WTC11 (cell line): Measurements from ENCODE around the gene ZFPM1. TPM values are rescaled to one million over a fixed set of nuclear protein-coding genes. Genes with fewer than 3 reads are reported as not detected.

Experiments used
- ATAC-seq: fragments of 200-7000 bp; cut with Tn5 transposase; 2 replicates; pipeline ENCODE4 v1.10.0; 2021; ENCODE audit warnings: mild to moderate bottlenecking, moderate library complexity
- CTCF ChIA-PET: fragments of 300-600 bp; sonication (Branson Sonifier 250); formaldehyde crosslinking; loops from one replicate; lab custom pipeline; 2021; ENCODE audit warnings: antibody characterized with exemption; lab: Charles Lee
- POLR2A ChIA-PET: fragments of 350-600 bp; sonication (Branson Sonifier 250); formaldehyde crosslinking; loops from one replicate; lab custom pipeline; 2021; ENCODE audit warnings: antibody characterized with exemption; lab: Charles Lee
- DNase-seq: peaks from one replicate; pipeline ENCODE4 v3.0.0; 2021; ENCODE audit warnings: low spot score
- H3K27ac Mint-ChIP-seq: 2 replicates; pipeline ENCODE4 v1.8.0; 2021; ENCODE audit warnings: mixed read lengths
- H3K27me3 Mint-ChIP-seq: 2 replicates; pipeline ENCODE4 v1.8.0; 2021; ENCODE audit warnings: low read depth, mild to moderate bottlenecking, moderate library complexity, mixed read lengths
- H3K36me3 Mint-ChIP-seq: 2 replicates; pipeline ENCODE4 v1.8.0; 2021; ENCODE audit warnings: mixed read lengths
- H3K4me1 Mint-ChIP-seq: 2 replicates; pipeline ENCODE4 v1.8.0; 2022; ENCODE audit warnings: mixed read lengths
- H3K4me3 Mint-ChIP-seq: 2 replicates; pipeline ENCODE4 v1.8.0; 2021; ENCODE audit warnings: mild to moderate bottlenecking, moderate library complexity, mixed read lengths
- H3K9me3 Mint-ChIP-seq: 2 replicates; pipeline ENCODE4 v1.8.0; 2021; ENCODE audit warnings: mixed read lengths
- ATF1 ChIP-seq: sonication (generic); formaldehyde crosslinking; IDR thresholded peaks from 2 replicates; pipeline ENCODE4 v1.8.1; 2023; ENCODE audit warnings: mild to moderate bottlenecking, moderate library complexity, missing genetic modification reagents
- FOXP1 ChIP-seq: sonication (generic); formaldehyde crosslinking; IDR thresholded peaks from 2 replicates; pipeline ENCODE4 v1.8.0; 2022; ENCODE audit warnings: missing genetic modification reagents, mild to moderate bottlenecking, moderate library complexity, borderline replicate concordance
- OVOL2 ChIP-seq: fragments of 250-450 bp; sonication (Bioruptor Pico); IDR thresholded peaks from 2 replicates; pipeline ENCODE4 v1.9.0; 2021; ENCODE audit warnings: mild to moderate bottlenecking, borderline replicate concordance
- TEAD1 ChIP-seq: sonication (generic); formaldehyde crosslinking; IDR thresholded peaks from 2 replicates; pipeline ENCODE4 v1.8.0; 2022; ENCODE audit warnings: mild to moderate bottlenecking, missing genetic modification reagents
- TP53 ChIP-seq: sonication (generic); formaldehyde crosslinking; IDR thresholded peaks from 2 replicates; pipeline ENCODE4 v1.8.1; 2023; ENCODE audit warnings: mild to moderate bottlenecking, missing genetic modification reagents
- ZNF121 ChIP-seq: sonication (generic); formaldehyde crosslinking; IDR thresholded peaks from 2 replicates; pipeline ENCODE4 v1.8.0; 2023; ENCODE audit warnings: missing genetic modification reagents
- ZNF263 ChIP-seq: sonication (generic); formaldehyde crosslinking; IDR thresholded peaks from 2 replicates; pipeline ENCODE4 v1.8.1; 2022; ENCODE audit warnings: low read depth, mild to moderate bottlenecking, moderate library complexity, missing genetic modification reagents
- ZNF671 ChIP-seq: fragments of 250-450 bp; sonication (Bioruptor Pico); IDR thresholded peaks from 2 replicates; pipeline ENCODE4 v1.8.0; 2021; ENCODE audit warnings: mild to moderate bottlenecking
- total RNA-seq: library from RNA; stranded (reverse); gene quantifications from 3 replicates; pipeline ENCODE4 v1.2.3, GENCODE V29; 2021
- TF ChIP-seq, protein P1 (sequence below): sonication (generic); formaldehyde crosslinking; IDR thresholded peaks from 2 replicates; pipeline ENCODE4 v1.8.0; 2023; ENCODE audit warnings: missing genetic modification reagents, mild to moderate bottlenecking, borderline replicate concordance
- TF ChIP-seq, protein P2 (sequence below): sonication (generic); formaldehyde crosslinking; IDR thresholded peaks from 2 replicates; pipeline ENCODE4 v1.8.0; 2022; ENCODE audit warnings: mild to moderate bottlenecking, missing genetic modification reagents
- TF ChIP-seq, protein P3 (sequence below): sonication (generic); formaldehyde crosslinking; IDR thresholded peaks from 2 replicates; pipeline ENCODE4 v1.8.1; 2023; ENCODE audit warnings: mild to moderate bottlenecking, missing genetic modification reagents
- TF ChIP-seq, protein P4 (sequence below): sonication (generic); formaldehyde crosslinking; IDR thresholded peaks from 2 replicates; pipeline ENCODE4 v1.8.0; 2022; ENCODE audit warnings: mild to moderate bottlenecking, missing genetic modification reagents
- TF ChIP-seq, protein P5 (sequence below): sonication (generic); formaldehyde crosslinking; IDR thresholded peaks from 2 replicates; pipeline ENCODE4 v1.8.1; 2022; ENCODE audit warnings: low read depth, missing genetic modification reagents, borderline replicate concordance
- TF ChIP-seq, protein P6 (sequence below): sonication (generic); formaldehyde crosslinking; conservative IDR thresholded peaks from 2 replicates; pipeline ENCODE4 v1.8.1; 2023; ENCODE audit warnings: mild to moderate bottlenecking, low read depth, missing genetic modification reagents, moderate library complexity

ZFPM1 gene
- total RNA-seq, 1 experiment from 2014 or later, result 9.3 TPM

DNA sequence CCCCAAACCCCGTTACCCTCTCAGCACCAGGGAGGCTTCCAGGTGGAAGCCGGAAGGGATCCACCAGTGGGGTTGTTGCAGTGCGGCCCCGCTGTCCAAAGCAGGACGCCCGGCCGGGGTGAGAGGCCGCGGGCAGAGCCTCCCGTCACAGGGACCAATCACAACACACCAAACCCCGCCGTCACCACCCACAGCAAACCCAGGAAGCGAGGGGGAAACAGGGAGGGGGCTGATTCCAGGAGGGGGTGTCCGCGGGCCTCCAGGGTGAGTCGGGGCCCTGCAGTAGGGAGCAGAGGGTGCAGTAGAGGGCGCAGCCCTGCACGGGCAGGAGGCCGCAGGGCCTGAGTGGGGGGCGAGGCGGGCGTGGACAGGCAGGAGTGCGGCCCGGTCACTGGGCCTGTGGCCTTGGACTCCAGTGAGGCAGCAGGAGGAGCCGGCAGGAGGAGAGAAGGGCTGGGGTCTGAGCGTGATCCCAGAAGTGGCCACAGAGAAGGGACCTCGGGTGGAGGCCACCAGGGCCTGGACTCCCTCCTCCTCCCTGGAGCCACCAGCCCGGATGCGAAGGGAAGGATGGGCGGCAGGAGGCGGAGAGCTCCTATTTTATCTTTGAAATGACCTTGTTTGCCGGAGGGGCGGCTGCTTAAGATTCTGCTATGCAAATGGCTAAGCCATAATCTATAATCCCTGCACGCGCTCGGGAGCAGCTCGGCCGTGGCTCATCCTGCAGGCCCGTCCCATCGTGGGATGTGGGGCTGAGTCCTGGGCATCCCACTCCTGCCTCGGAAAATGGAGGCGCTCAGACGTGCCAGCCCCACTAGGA lies 41.5 kb downstream of the ZFPM1 start (continued):
- TF ChIP-seq, protein P1, sequence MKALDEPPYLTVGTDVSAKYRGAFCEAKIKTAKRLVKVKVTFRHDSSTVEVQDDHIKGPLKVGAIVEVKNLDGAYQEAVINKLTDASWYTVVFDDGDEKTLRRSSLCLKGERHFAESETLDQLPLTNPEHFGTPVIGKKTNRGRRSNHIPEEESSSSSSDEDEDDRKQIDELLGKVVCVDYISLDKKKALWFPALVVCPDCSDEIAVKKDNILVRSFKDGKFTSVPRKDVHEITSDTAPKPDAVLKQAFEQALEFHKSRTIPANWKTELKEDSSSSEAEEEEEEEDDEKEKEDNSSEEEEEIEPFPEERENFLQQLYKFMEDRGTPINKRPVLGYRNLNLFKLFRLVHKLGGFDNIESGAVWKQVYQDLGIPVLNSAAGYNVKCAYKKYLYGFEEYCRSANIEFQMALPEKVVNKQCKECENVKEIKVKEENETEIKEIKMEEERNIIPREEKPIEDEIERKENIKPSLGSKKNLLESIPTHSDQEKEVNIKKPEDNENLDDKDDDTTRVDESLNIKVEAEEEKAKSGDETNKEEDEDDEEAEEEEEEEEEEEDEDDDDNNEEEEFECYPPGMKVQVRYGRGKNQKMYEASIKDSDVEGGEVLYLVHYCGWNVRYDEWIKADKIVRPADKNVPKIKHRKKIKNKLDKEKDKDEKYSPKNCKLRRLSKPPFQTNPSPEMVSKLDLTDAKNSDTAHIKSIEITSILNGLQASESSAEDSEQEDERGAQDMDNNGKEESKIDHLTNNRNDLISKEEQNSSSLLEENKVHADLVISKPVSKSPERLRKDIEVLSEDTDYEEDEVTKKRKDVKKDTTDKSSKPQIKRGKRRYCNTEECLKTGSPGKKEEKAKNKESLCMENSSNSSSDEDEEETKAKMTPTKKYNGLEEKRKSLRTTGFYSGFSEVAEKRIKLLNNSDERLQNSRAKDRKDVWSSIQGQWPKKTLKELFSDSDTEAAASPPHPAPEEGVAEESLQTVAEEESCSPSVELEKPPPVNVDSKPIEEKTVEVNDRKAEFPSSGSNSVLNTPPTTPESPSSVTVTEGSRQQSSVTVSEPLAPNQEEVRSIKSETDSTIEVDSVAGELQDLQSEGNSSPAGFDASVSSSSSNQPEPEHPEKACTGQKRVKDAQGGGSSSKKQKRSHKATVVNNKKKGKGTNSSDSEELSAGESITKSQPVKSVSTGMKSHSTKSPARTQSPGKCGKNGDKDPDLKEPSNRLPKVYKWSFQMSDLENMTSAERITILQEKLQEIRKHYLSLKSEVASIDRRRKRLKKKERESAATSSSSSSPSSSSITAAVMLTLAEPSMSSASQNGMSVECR (CRISPR knock-in tag), result no peak
- TF ChIP-seq ZNF263 (CRISPR knock-in tag), result no peak
- TF ChIP-seq, protein P2, sequence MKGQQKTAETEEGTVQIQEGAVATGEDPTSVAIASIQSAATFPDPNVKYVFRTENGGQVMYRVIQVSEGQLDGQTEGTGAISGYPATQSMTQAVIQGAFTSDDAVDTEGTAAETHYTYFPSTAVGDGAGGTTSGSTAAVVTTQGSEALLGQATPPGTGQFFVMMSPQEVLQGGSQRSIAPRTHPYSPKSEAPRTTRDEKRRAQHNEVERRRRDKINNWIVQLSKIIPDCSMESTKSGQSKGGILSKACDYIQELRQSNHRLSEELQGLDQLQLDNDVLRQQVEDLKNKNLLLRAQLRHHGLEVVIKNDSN, result no peak
- no peak for TF ChIP-seq ZNF671 (CRISPR knock-in tag)
- no peak for TF ChIP-seq TEAD1 (CRISPR knock-in tag)
- TF ChIP-seq, protein P3, sequence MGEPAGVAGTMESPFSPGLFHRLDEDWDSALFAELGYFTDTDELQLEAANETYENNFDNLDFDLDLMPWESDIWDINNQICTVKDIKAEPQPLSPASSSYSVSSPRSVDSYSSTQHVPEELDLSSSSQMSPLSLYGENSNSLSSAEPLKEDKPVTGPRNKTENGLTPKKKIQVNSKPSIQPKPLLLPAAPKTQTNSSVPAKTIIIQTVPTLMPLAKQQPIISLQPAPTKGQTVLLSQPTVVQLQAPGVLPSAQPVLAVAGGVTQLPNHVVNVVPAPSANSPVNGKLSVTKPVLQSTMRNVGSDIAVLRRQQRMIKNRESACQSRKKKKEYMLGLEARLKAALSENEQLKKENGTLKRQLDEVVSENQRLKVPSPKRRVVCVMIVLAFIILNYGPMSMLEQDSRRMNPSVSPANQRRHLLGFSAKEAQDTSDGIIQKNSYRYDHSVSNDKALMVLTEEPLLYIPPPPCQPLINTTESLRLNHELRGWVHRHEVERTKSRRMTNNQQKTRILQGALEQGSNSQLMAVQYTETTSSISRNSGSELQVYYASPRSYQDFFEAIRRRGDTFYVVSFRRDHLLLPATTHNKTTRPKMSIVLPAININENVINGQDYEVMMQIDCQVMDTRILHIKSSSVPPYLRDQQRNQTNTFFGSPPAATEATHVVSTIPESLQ (CRISPR knock-in tag), result no peak

DNA sequence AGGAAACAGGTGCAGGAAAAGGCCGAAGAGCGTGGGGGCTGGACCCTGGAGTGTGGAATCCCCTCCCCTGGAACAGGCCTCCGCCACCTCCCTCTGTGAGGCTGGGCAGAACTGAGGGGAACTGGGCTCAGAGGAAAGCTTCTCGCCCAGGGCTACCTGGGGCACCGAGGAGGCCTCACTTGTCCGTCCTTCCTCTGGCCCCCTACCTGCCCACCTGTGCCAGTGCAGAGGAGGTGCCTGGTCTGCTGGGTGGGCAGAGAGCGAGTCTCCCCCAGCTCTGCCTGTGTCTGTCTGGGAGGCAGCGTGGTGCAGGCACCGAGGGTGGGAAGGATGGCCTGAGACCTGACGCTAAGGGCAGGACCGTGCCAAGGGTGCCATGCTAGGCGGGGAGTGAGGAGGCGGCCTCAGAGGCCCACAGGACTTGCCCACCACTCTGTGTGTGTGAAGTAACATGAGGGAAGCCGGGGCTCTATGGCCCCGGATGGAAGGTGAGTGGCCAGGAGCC lies 42.2 kb downstream of the ZFPM1 start:
- Mint-ChIP-seq H3K27ac (0 out of 2 replicates have a peak overlapping the region, but pooled peaks have one; percentile 38), H3K4me3 (no peak overlapping the region)

DNA sequence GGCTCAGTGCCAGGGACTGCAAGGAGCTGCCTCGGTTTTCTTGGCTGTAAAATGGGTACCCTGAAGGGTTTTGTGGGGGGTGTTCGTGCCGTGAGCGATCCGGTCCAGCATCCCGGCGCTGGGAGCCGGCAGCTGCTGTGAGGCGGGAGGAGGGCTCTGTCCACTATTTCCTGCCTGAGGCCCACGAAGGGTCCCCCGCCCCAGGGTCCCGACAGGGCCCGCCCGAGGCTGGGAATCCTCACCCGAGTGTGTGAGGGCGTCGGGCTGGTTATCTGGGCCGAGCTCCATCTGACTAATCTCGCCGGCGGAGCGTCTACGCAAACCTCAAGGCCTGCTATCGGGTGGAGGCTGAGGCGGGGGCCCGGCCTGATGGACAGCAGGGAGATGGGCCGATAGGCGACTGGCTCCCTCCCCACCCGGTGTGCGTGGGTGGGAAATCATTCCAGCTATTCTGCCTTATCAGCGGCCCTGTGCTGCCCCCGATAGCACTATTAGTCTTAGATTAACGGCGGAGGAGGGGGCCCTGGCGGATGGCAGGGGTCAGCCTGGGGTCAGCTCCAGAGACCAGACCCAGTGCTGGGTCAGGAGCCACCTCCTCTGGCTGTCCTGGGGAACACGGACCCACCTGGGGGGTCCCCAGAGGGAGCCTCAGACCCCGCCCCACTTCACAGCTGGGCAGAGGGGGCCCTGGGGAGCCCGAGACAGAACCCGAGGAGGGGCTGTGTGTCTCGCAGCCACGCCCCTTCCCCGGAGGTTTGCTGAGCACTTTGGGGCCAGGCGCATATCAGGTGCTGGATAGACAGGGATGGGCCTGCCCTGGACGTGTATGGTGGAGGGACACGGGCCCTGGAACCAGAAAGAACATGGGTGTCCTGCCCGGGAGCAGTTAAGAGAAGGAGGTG lies 44.7 kb downstream of the ZFPM1 start:
- ATAC-seq, result no peak
- TF ChIP-seq TP53, result no peak
- no peak for TF ChIP-seq OVOL2 (CRISPR knock-in tag)
- TF ChIP-seq ATF1 (CRISPR knock-in tag), result no peak
- no peak for TF ChIP-seq FOXP1
- TF ChIP-seq, protein P4, sequence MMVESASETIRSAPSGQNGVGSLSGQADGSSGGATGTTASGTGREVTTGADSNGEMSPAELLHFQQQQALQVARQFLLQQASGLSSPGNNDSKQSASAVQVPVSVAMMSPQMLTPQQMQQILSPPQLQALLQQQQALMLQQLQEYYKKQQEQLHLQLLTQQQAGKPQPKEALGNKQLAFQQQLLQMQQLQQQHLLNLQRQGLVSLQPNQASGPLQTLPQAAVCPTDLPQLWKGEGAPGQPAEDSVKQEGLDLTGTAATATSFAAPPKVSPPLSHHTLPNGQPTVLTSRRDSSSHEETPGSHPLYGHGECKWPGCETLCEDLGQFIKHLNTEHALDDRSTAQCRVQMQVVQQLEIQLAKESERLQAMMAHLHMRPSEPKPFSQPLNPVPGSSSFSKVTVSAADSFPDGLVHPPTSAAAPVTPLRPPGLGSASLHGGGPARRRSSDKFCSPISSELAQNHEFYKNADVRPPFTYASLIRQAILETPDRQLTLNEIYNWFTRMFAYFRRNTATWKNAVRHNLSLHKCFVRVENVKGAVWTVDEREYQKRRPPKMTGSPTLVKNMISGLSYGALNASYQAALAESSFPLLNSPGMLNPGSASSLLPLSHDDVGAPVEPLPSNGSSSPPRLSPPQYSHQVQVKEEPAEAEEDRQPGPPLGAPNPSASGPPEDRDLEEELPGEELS, result no peak
- TF ChIP-seq, protein P5, sequence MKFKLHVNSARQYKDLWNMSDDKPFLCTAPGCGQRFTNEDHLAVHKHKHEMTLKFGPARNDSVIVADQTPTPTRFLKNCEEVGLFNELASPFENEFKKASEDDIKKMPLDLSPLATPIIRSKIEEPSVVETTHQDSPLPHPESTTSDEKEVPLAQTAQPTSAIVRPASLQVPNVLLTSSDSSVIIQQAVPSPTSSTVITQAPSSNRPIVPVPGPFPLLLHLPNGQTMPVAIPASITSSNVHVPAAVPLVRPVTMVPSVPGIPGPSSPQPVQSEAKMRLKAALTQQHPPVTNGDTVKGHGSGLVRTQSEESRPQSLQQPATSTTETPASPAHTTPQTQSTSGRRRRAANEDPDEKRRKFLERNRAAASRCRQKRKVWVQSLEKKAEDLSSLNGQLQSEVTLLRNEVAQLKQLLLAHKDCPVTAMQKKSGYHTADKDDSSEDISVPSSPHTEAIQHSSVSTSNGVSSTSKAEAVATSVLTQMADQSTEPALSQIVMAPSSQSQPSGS, result no peak
- no peak for TF ChIP-seq ZNF121 (CRISPR knock-in tag)

More for the DNA sequence above, 42.2 kb downstream of the ZFPM1 start:
- TF ChIP-seq, protein P6, sequence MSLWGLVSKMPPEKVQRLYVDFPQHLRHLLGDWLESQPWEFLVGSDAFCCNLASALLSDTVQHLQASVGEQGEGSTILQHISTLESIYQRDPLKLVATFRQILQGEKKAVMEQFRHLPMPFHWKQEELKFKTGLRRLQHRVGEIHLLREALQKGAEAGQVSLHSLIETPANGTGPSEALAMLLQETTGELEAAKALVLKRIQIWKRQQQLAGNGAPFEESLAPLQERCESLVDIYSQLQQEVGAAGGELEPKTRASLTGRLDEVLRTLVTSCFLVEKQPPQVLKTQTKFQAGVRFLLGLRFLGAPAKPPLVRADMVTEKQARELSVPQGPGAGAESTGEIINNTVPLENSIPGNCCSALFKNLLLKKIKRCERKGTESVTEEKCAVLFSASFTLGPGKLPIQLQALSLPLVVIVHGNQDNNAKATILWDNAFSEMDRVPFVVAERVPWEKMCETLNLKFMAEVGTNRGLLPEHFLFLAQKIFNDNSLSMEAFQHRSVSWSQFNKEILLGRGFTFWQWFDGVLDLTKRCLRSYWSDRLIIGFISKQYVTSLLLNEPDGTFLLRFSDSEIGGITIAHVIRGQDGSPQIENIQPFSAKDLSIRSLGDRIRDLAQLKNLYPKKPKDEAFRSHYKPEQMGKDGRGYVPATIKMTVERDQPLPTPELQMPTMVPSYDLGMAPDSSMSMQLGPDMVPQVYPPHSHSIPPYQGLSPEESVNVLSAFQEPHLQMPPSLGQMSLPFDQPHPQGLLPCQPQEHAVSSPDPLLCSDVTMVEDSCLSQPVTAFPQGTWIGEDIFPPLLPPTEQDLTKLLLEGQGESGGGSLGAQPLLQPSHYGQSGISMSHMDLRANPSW (CRISPR knock-in tag), result no peak
- no peaks in the 10 kb centered on the region for H3K27me3 Mint-ChIP-seq
- ATAC-seq (no peak), DNase-seq (no peak)
- no peaks in the 10 kb centered on the region for H3K36me3 Mint-ChIP-seq
- H3K9me3 Mint-ChIP-seq, result no peaks in the 10 kb centered on the region
- ChIA-PET CTCF (interaction anchor here (0.9 to 1.1 kb wide), 3 partner anchors 18 to 47 kb away, joined by 3 to 4 read pairs (median 3); no protein-coding TSS in a partner anchor), POLR2A (no interaction called here)
- no peaks in the 10 kb centered on the region for H3K4me1 Mint-ChIP-seq

More for the DNA sequence above, 44.7 kb downstream of the ZFPM1 start:
- DNase-seq, result no peak
- CTCF ChIA-PET, result interaction anchor here (0.7 to 1.2 kb wide), 4 partner anchors 10 to 131 kb away, joined by 3 to 6 read pairs (median 3); no protein-coding TSS in a partner anchor
- H3K27me3 Mint-ChIP-seq, result no peaks in the 10 kb centered on the region
- POLR2A ChIA-PET, result no interaction called here
- H3K27ac Mint-ChIP-seq, result 0 out of 2 replicates have a peak overlapping the region, but pooled peaks have one; percentile 41
- no peaks in the 10 kb centered on the region for H3K36me3 Mint-ChIP-seq
- H3K9me3 Mint-ChIP-seq, result no peaks in the 10 kb centered on the region
- H3K4me3 Mint-ChIP-seq, result no peak overlapping the region
- H3K4me1 Mint-ChIP-seq, result no peaks in the 10 kb centered on the region
